Gastroesophageal sphincter (tissue), 3 donors: ENCODE results near the gene SLCO3A1.
A peak's percentile ranks its signal among the peaks of the same experiment; 100 is the strongest.

Experiments
- CTCF ChIP-seq, 4 experiments: fragments of 200-600 bp in 2 of 4; fragments of 450-650 bp in 2 of 4; sonication (generic) in 1 of 4; IDR thresholded peaks; one replicate each; pipeline ENCODE4 v1.5.1; 2017 to 2019; ENCODE audit warnings: antibody characterized with exemption in 4 of 4, mild to moderate bottlenecking in 2 of 4, moderate library complexity in 2 of 4
- EP300 ChIP-seq: sonication (generic); formaldehyde crosslinking; IDR thresholded peaks from one replicate; pipeline ENCODE4 v1.6.1; 2017; ENCODE audit warnings: antibody characterized with exemption, mild to moderate bottlenecking
- POLR2A ChIP-seq, 2 donors: fragments of 450-650 bp; IDR thresholded peaks; one replicate each; pipeline ENCODE4 v1.6.1; 2017; ENCODE audit warnings: antibody characterized with exemption in 2 of 2, mild to moderate bottlenecking in 2 of 2, moderate library complexity in 1 of 2
- POLR2AphosphoS5 ChIP-seq: sonication (generic); formaldehyde crosslinking; IDR thresholded peaks from one replicate; pipeline ENCODE4 v1.6.1; 2017; ENCODE audit warnings: antibody characterized with exemption

DNA sequence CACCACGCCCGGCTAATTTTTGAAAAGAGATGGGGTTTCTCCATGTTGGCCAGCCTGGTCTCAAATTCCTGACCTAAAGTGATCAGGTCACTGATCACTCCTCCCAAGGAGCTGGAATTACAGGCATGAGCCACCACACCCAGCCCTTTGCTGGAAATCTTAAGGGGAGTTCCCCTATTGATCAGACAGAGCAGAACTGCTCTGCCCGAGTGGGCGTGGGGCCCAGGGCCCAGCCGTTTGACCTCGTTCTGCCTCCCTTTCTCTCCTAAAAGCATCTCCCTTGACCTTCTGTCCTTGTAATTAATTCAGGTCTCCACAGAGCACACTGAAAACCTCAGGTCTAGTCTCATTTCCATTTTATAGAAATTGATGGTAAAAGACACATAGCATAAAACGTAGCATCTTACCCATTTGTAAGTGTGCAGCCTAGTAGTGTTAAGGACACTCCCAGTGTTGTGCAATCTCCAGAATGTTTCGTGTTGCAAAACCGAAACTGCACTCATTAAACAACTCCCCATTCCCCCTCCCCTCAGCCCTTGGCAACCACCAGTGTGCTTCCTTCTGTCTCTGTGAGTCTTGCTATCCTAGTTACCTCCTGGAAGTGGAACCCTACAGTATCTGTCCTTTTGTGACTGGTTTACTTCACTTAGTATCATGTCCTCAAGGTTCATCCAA, 89.3 kb downstream of the SLCO3A1 start:
- TF ChIP-seq CTCF (IDR thresholded peaks at IDR 0.05) (no peak), EP300 (no peak), POLR2AphosphoS5 (peak; percentile 85), POLR2A (IDR thresholded peaks at IDR 0.05) (no peak)
